ENCODE results near the gene AKAP8.
"Not testable (repeated sequence)": the region's sequence is repeated elsewhere in the genome, so short reads cannot be mapped to it uniquely, and the experiment has no call there.

AKAP8 gene

DNA sequence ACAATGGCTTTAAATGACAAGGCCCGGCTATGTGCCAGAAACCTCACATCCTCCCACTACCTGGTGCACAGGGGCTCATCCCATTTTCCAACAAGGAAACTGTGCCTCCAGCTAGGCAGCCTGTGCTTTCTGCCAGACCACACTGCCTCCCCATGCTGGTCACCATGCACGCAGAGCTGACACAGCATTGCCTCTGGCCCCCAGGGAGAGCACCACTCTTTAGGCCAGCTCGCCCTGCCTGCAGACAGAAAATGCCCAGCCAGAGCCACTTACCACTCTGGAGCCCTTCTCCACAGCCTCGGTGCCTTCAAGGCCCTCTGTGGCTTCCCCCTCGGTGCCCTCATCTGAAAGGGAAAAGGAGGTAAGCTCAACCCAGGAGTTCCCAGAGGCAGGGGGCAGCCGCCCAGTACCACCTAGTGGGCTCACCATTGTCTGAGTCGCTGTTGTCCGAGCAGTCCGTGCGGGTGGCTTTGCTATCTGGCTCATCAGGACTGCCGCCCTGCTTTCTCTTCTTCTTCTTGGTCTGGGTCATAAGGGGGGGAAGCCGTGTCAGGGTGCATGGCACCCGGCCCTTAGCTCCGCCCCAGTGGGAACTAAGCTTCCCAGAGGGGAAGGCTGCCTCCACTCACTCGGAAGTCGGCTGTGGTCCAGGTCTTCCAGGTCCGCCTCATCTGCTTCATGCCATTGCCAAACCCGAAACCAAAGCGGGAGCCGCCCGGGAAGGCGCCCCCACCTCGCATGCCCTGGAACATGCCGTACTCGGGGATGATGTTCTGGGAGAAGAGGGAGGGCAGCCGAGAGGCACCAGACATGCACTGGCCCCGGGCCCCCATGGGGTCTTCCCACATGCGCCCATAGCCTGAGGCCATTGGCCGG, 21.2 kb upstream of the AKAP8 start:
- Histone ChIP-seq H3K36me3 (ENCODE audit: control insufficient read depth, insufficient read depth, low read length) (peaks cover 59% of the 10 kb centered on the region), H3K27me3 (ENCODE audit: control insufficient read depth, insufficient read depth, low read length) (no peaks in the 10 kb centered on the region), H3K9ac (ENCODE audit: low read length) (no peak overlapping the region), H3K4me3 (ENCODE audit: low read length) (no peak overlapping the region), H3K4me1 (ENCODE audit: control insufficient read depth, insufficient read depth, low read length) (peaks cover 38% of the 10 kb centered on the region), H3K27ac (ENCODE audit: low read depth, low read length) (peak overlapping the region; percentile 18)

- Histone ChIP-seq H3K9ac (ENCODE audit: low read length) (no peak overlapping the region), H3K27ac (ENCODE audit: low read depth, low read length) (no peak overlapping the region), H3K4me1 (ENCODE audit: control insufficient read depth, insufficient read depth, low read length) (peaks cover 32% of the 10 kb centered on the region), H3K27me3 (ENCODE audit: control insufficient read depth, insufficient read depth, low read length) (no peaks in the 10 kb centered on the region), H3K4me3 (ENCODE audit: low read length) (no peak overlapping the region), H3K36me3 (ENCODE audit: control insufficient read depth, insufficient read depth, low read length) (peaks cover 59% of the 10 kb centered on the region)
These were observed 20.0 kb upstream of the AKAP8 start for GRCh38 chr19:15399635-15400034.

DNA sequence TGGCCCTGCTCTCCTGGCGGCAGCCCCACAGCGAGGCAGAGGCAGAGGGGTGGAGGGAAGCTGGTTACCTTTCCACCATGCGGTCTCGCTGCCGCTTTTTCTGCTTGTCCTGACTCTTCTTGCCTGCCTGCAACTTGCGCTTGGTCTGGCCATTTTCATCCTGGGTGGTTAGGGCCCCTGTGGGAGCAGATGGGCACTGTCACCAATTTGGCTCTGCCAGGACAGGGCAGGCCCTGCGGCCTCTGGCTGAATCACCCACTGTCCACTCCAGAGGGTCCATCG, 19.6 kb upstream of the AKAP8 start:
- Histone ChIP-seq H3K4me1 (ENCODE audit: control insufficient read depth, insufficient read depth, low read length) (peaks cover 27% of the 10 kb centered on the region), H3K9ac (ENCODE audit: low read length) (no peak overlapping the region), H3K4me3 (ENCODE audit: low read length) (no peak overlapping the region), H3K27ac (ENCODE audit: low read depth, low read length) (no peak overlapping the region), H3K36me3 (ENCODE audit: control insufficient read depth, insufficient read depth, low read length) (peaks cover 59% of the 10 kb centered on the region), H3K27me3 (ENCODE audit: control insufficient read depth, insufficient read depth, low read length) (no peaks in the 10 kb centered on the region)

GRCh38 chr19:15398501-15399233, 19.1 kb upstream of the AKAP8 start:
- Histone ChIP-seq H3K27me3 (ENCODE audit: control insufficient read depth, insufficient read depth, low read length) (no peaks in the 10 kb centered on the region), H3K4me1 (ENCODE audit: control insufficient read depth, insufficient read depth, low read length) (peaks cover 22% of the 10 kb centered on the region), H3K9ac (ENCODE audit: low read length) (no peak overlapping the region), H3K36me3 (ENCODE audit: control insufficient read depth, insufficient read depth, low read length) (peaks cover 59% of the 10 kb centered on the region), H3K27ac (ENCODE audit: low read depth, low read length) (no peak overlapping the region), H3K4me3 (ENCODE audit: low read length) (no peak overlapping the region)

DNA sequence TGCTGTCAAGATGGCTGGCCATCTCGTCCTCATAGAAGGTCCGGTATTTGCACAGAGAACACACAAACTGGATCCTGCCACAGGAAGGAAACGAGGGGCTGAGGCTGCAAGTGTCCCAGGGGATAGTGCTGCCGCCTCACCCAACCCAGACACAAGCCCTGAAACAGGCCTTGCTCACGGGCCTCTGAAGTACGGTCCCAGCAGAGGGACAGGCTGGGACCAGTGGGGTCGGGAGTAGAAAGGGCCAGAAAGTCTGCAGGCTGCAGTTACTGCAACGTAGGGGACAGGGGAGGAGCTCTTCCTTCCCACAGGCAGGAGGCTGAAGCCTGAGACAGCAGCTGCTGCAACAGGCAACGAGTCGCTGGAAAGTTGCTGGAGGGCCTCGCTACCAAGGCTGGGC, 18.2 kb upstream of the AKAP8 start:
- peaks cover 13% of the 10 kb centered on the region for H3K4me1 ChIP-seq (ENCODE audit: control insufficient read depth, insufficient read depth, low read length)
- H3K9ac ChIP-seq (ENCODE audit: low read length) = no peak overlapping the region
- H3K27me3 ChIP-seq (ENCODE audit: control insufficient read depth, insufficient read depth, low read length) = no peaks in the 10 kb centered on the region
- H3K27ac ChIP-seq (ENCODE audit: low read depth, low read length) = no peak overlapping the region
- H3K4me3 ChIP-seq (ENCODE audit: low read length) = no peak overlapping the region
- peaks cover 61% of the 10 kb centered on the region for H3K36me3 ChIP-seq (ENCODE audit: control insufficient read depth, insufficient read depth, low read length)

DNA sequence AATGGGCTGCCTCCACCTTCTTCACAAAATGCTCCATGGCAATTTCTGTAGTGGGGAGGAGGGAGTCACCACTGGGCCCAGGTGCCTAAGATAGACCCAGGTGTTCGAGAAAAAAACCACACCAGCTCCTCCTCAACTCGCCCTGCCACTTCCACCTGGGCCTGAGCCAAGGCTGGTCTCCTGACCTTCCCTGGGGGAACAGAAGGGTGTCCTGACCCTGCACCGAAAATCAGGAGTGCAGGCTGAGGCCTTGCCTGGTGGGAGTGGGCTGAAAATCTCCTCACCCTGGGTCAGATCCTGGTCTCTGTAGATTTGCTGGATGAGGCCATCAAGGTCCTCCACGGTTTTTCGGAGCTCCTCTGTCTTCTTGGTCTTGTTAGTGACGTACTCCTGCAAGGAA, 17.6 kb upstream of the AKAP8 start:
- peaks cover 8% of the 10 kb centered on the region for H3K4me1 ChIP-seq (ENCODE audit: control insufficient read depth, insufficient read depth, low read length)
- H3K9ac ChIP-seq (ENCODE audit: low read length) = no peak overlapping the region

GRCh38 chr19:15396436-15396835, 16.8 kb upstream of the AKAP8 start:
- H3K4me1 ChIP-seq (ENCODE audit: control insufficient read depth, insufficient read depth, low read length) = peaks cover under 1% of the 10 kb centered on the region
- no peak overlapping the region for H3K4me3 ChIP-seq (ENCODE audit: low read length)
- peaks cover 52% of the 10 kb centered on the region for H3K36me3 ChIP-seq (ENCODE audit: control insufficient read depth, insufficient read depth, low read length)
- H3K27me3 ChIP-seq (ENCODE audit: control insufficient read depth, insufficient read depth, low read length) = no peaks in the 10 kb centered on the region
- H3K27ac ChIP-seq (ENCODE audit: low read depth, low read length) = no peak overlapping the region
- H3K9ac ChIP-seq (ENCODE audit: low read length) = no peak overlapping the region

More for the DNA sequence above, 17.6 kb upstream of the AKAP8 start:
- Histone ChIP-seq H3K4me3 (ENCODE audit: low read length) (no peak overlapping the region), H3K36me3 (ENCODE audit: control insufficient read depth, insufficient read depth, low read length) (peaks cover 56% of the 10 kb centered on the region), H3K27me3 (ENCODE audit: control insufficient read depth, insufficient read depth, low read length) (no peaks in the 10 kb centered on the region), H3K27ac (ENCODE audit: low read depth, low read length) (no peak overlapping the region)

DNA sequence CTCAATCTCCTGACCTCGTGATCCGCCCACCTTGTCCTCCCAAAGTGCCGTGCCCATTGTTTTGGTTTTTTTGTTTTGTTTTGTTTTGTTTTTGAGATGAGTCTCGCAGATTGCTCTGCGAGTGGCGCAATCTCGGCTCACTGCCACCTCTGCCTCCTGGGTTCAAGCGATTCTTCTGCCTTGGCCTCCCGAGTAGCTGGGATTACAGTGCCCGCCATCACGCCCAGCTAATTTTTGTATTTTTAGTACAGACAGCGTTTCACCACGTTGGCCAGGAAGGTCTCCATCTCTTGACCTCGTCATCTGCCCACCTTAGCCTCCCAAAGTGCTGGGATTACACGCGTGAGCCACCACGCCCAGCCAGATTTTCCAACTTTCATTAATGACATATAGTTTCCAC, 15.7 kb upstream of the AKAP8 start:
- H3K4me1 ChIP-seq (ENCODE audit: control insufficient read depth, insufficient read depth, low read length); H3K27ac ChIP-seq (ENCODE audit: low read depth, low read length); H3K27me3 ChIP-seq (ENCODE audit: control insufficient read depth, insufficient read depth, low read length); H3K4me3 ChIP-seq (ENCODE audit: low read length); H3K9ac ChIP-seq (ENCODE audit: low read length): not testable (repeated sequence)
- peaks cover 40% of the 10 kb centered on the region for H3K36me3 ChIP-seq (ENCODE audit: control insufficient read depth, insufficient read depth, low read length)

DNA sequence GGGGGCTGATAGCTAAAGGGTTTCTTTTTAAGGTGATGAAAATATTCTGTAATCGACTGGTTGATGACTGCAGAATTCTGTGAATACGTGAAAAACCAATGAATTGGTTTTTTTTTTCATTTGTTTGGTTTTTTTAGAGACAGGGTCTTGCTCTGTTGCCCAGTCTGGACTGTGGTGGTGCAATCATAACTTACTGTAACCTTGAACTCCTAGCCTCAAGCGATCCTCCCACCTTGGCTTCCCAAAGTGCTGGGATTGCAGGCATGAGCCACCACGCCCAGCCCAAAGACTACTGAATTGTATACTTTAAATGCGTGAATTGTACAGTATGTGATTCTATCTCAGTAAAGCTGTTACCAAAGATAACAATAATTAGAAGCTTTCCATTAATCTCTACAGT, 14.8 kb upstream of the AKAP8 start:
- no peak overlapping the region for H3K4me3 ChIP-seq (ENCODE audit: low read length)
- H3K9ac ChIP-seq (ENCODE audit: low read length) = no peak overlapping the region
- no peaks in the 10 kb centered on the region for H3K4me1 ChIP-seq (ENCODE audit: control insufficient read depth, insufficient read depth, low read length)
- no peak overlapping the region for H3K27ac ChIP-seq (ENCODE audit: low read depth, low read length)
- no peaks in the 10 kb centered on the region for H3K27me3 ChIP-seq (ENCODE audit: control insufficient read depth, insufficient read depth, low read length)
- peaks cover 35% of the 10 kb centered on the region for H3K36me3 ChIP-seq (ENCODE audit: control insufficient read depth, insufficient read depth, low read length)

- Histone ChIP-seq H3K36me3 (ENCODE audit: control insufficient read depth, insufficient read depth, low read length) (peaks cover 30% of the 10 kb centered on the region), H3K27ac (ENCODE audit: low read depth, low read length) (no peak overlapping the region), H3K4me1 (ENCODE audit: control insufficient read depth, insufficient read depth, low read length) (no peaks in the 10 kb centered on the region)
These were observed 14.4 kb upstream of the AKAP8 start for GRCh38 chr19:15393963-15394362.

DNA sequence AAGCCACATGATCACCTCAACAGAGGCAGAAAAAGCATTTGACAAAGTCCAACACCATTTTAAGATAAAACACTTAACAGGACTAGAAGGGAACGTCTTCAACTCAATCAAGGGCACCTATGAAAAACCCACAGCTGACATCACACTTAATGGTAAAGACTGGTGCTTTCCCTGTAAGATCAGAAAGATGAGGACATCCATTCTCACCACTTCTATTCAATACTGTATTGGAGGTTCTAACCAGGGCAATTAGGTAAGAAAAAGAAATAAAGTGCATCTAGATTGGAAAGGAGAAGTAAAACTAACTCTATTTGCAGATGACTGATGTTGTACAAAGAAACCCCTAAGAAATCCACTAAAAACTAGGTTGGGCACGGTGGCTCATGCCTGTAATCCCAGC, 11.2 kb upstream of the AKAP8 start:
- Histone ChIP-seq H3K27me3 (ENCODE audit: control insufficient read depth, insufficient read depth, low read length) (no peaks in the 10 kb centered on the region), H3K36me3 (ENCODE audit: control insufficient read depth, insufficient read depth, low read length) (peaks cover 8% of the 10 kb centered on the region), H3K4me3 (ENCODE audit: low read length) (no peak overlapping the region), H3K27ac (ENCODE audit: low read depth, low read length) (no peak overlapping the region), H3K9ac (ENCODE audit: low read length) (no peak overlapping the region), H3K4me1 (ENCODE audit: control insufficient read depth, insufficient read depth, low read length) (no peaks in the 10 kb centered on the region)

More at GRCh38 chr19:15393963-15394362, 14.4 kb upstream of the AKAP8 start:
- no peaks in the 10 kb centered on the region for H3K27me3 ChIP-seq (ENCODE audit: control insufficient read depth, insufficient read depth, low read length)
- H3K4me3 ChIP-seq (ENCODE audit: low read length) = no peak overlapping the region
- H3K9ac ChIP-seq (ENCODE audit: low read length) = no peak overlapping the region

- H3K4me1 ChIP-seq (ENCODE audit: control insufficient read depth, insufficient read depth, low read length) = peaks cover 11% of the 10 kb centered on the region
- H3K36me3 ChIP-seq (ENCODE audit: control insufficient read depth, insufficient read depth, low read length) = peaks cover 6% of the 10 kb centered on the region
- no peak overlapping the region for H3K27ac ChIP-seq (ENCODE audit: low read depth, low read length)
- no peak overlapping the region for H3K4me3 ChIP-seq (ENCODE audit: low read length)
- H3K27me3 ChIP-seq (ENCODE audit: control insufficient read depth, insufficient read depth, low read length) = no peaks in the 10 kb centered on the region
- H3K9ac ChIP-seq (ENCODE audit: low read length) = no peak overlapping the region
These were observed 2.3 kb upstream of the AKAP8 start for GRCh38 chr19:15381864-15382263.

DNA sequence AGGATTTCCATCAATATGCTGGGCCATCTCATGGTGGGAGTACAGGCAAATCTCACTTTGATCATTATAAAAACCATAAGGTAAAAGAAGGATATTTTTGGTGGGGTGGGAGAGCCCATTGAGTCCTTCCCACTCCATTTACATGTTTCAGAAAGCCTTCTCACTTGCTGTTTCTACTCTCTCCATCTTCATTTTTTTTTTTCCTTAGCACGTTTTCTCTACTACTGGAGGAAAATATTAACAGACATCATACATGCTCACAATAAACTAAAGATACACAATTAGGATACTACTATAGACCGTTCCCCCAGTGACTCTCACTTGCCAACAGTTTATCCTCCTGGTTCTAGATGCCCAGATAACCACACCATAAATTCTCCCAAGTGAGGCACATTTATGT, 1.8 kb upstream of the AKAP8 start:
- peaks cover 11% of the 10 kb centered on the region for H3K4me1 ChIP-seq (ENCODE audit: control insufficient read depth, insufficient read depth, low read length)
- peaks cover 4% of the 10 kb centered on the region for H3K36me3 ChIP-seq (ENCODE audit: control insufficient read depth, insufficient read depth, low read length)
- no peaks in the 10 kb centered on the region for H3K27me3 ChIP-seq (ENCODE audit: control insufficient read depth, insufficient read depth, low read length)
- H3K4me3 ChIP-seq (ENCODE audit: low read length) = no peak overlapping the region
- H3K27ac ChIP-seq (ENCODE audit: low read depth, low read length) = no peak overlapping the region
- no peak overlapping the region for H3K9ac ChIP-seq (ENCODE audit: low read length)

Data from rectal smooth muscle tissue (tissue), 1 donor.